ENCODE results near the gene DPP4. TPM values are rescaled to one million over a fixed set of nuclear protein-coding genes. Genes with fewer than 3 reads are reported as not detected.
A peak's percentile ranks its signal among the peaks of the same experiment; 100 is the strongest.

The DPP4 gene
- total RNA-seq, 1 donor from 2014 or later = 2.1 TPM

GRCh38 chr2:162085090-162085891, 11.3 kb upstream of the DPP4 start:
- no peak for DNase-seq (ENCODE audit: low spot score)

GRCh38 chr2:162084536-162084935, 10.5 kb upstream of the DPP4 start:
- no peak for DNase-seq (ENCODE audit: low spot score)

GRCh38 chr2:162082681-162083080, 8.7 kb upstream of the DPP4 start:
- no peak for DNase-seq (ENCODE audit: low spot score)

GRCh38 chr2:162082036-162082435, 8.0 kb upstream of the DPP4 start:
- no peak for DNase-seq (ENCODE audit: low spot score)

- no peak for DNase-seq (ENCODE audit: low spot score)
These were observed 5.5 kb upstream of the DPP4 start for GRCh38 chr2:162079514-162079913.

GRCh38 chr2:162075689-162076132, 1.7 kb upstream of the DPP4 start:
- no peak for DNase-seq (ENCODE audit: low spot score)

GRCh38 chr2:162074928-162075688, 1.1 kb upstream of the DPP4 start:
- no peak for DNase-seq (ENCODE audit: low spot score)

- no peak for DNase-seq (ENCODE audit: low spot score)
These were observed 549 bp upstream of the DPP4 start for GRCh38 chr2:162074632-162074895.

GRCh38 chr2:162072976-162073887, 783 bp downstream of the DPP4 start:
- peak; percentile 42 for DNase-seq (ENCODE audit: low spot score)

GRCh38 chr2:162072181-162072702, 1.8 kb downstream of the DPP4 start:
- no peak for DNase-seq (ENCODE audit: low spot score)

GRCh38 chr2:162071001-162071400, 3.0 kb downstream of the DPP4 start:
- DNase-seq (ENCODE audit: low spot score) = no peak

GRCh38 chr2:162070228-162070936, 3.6 kb downstream of the DPP4 start:
- no peak for DNase-seq (ENCODE audit: low spot score)

GRCh38 chr2:162069267-162069903, 4.6 kb downstream of the DPP4 start:
- DNase-seq (ENCODE audit: low spot score) = no peak

GRCh38 chr2:162067596-162067995, 6.4 kb downstream of the DPP4 start:
- no peak for DNase-seq (ENCODE audit: low spot score)

- DNase-seq (ENCODE audit: low spot score) = no peak
These were observed 8.2 kb downstream of the DPP4 start for GRCh38 chr2:162065767-162066166.

- DNase-seq (ENCODE audit: low spot score) = no peak
These were observed 10.1 kb downstream of the DPP4 start for GRCh38 chr2:162063899-162064298.

GRCh38 chr2:162063281-162063680, 10.7 kb downstream of the DPP4 start:
- DNase-seq (ENCODE audit: low spot score) = no peak

GRCh38 chr2:162062559-162062958, 11.5 kb downstream of the DPP4 start:
- no peak for DNase-seq (ENCODE audit: low spot score)

- DNase-seq (ENCODE audit: low spot score) = no peak
These were observed 13.0 kb downstream of the DPP4 start for GRCh38 chr2:162061021-162061420.

- DNase-seq (ENCODE audit: low spot score) = no peak
These were observed 13.5 kb downstream of the DPP4 start for GRCh38 chr2:162060532-162060931.

Data from ureter (tissue), 1 donor.